Measurements from ENCODE around the gene IGSF9B. TPM values are rescaled to one million over a fixed set of nuclear protein-coding genes. Genes with fewer than 3 reads are reported as not detected.
A peak's percentile ranks its signal among the peaks of the same experiment; 100 is the strongest.

IGSF9B gene
- polyA plus RNA-seq, 4 donors = 4.2 to 6.4 (median 6.3) TPM

GRCh38 chr11:133940034-133940433 lies 16.7 kb downstream of the IGSF9B start:
- no peak for DNase-seq (ENCODE audit: low read depth in 4 of 4, low spot score in 3 of 4)

- DNase-seq (ENCODE audit: low read depth in 4 of 4, low spot score in 3 of 4) = no peak
Observed at GRCh38 chr11:133939558-133939957, 17.2 kb downstream of the IGSF9B start.

- DNase-seq (ENCODE audit: low read depth in 4 of 4, low spot score in 3 of 4) = no peak
Observed at GRCh38 chr11:133938166-133938565, 18.6 kb downstream of the IGSF9B start.

GRCh38 chr11:133937468-133937867 lies 19.3 kb downstream of the IGSF9B start:
- DNase-seq (ENCODE audit: low read depth in 4 of 4, low spot score in 3 of 4) = no peak

GRCh38 chr11:133937015-133937414 lies 19.8 kb downstream of the IGSF9B start:
- DNase-seq (ENCODE audit: low read depth in 4 of 4, low spot score in 3 of 4) = no peak

GRCh38 chr11:133936592-133936991 lies 20.2 kb downstream of the IGSF9B start:
- no peak for DNase-seq (ENCODE audit: low read depth in 4 of 4, low spot score in 3 of 4)

- DNase-seq (ENCODE audit: low read depth in 4 of 4, low spot score in 3 of 4) = no peak
Observed at GRCh38 chr11:133936136-133936535, 20.6 kb downstream of the IGSF9B start.

- DNase-seq (ENCODE audit: low read depth in 4 of 4, low spot score in 3 of 4) = no peak
Observed at GRCh38 chr11:133935551-133935910, 21.2 kb downstream of the IGSF9B start.

GRCh38 chr11:133934599-133935550 lies 21.9 kb downstream of the IGSF9B start:
- DNase-seq (ENCODE audit: low read depth in 4 of 4, low spot score in 3 of 4) = no peak

DNA sequence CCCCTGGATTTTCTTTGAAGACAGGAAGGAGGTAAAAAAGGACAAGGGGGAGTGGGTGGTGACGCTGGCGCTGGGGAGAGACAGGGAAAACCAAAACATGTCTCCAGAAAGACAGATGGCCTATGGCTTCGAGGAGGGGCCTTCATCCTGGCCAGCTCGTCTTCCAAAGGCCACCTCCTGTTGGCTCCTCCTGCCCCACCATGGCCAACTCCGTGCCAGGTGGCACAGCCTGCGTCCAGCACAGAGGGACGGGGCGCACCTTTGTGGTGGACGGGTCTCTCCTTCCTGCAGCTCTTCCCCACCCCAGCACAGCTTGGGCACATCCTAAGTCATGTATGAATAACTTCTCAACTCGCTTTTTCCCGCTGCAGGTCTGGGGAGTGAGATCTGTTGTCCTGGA lies 22.7 kb downstream of the IGSF9B start:
- DNase-seq (ENCODE audit: low read depth in 4 of 4, low spot score in 3 of 4) = no peak

- no peak for DNase-seq (ENCODE audit: low read depth in 4 of 4, low spot score in 3 of 4)
Observed at GRCh38 chr11:133931449-133932060, 25.2 kb downstream of the IGSF9B start.

- no peak for DNase-seq (ENCODE audit: low read depth in 4 of 4, low spot score in 3 of 4)
Observed at GRCh38 chr11:133930767-133931448, 25.9 kb downstream of the IGSF9B start.

- no peak for DNase-seq (ENCODE audit: low read depth in 4 of 4, low spot score in 3 of 4)
Observed at GRCh38 chr11:133930053-133930766, 26.6 kb downstream of the IGSF9B start.

GRCh38 chr11:133929401-133930052 lies 27.2 kb downstream of the IGSF9B start:
- no peak for DNase-seq (ENCODE audit: low read depth in 4 of 4, low spot score in 3 of 4)

GRCh38 chr11:133928628-133929059 lies 28.1 kb downstream of the IGSF9B start:
- DNase-seq (ENCODE audit: low read depth in 4 of 4, low spot score in 3 of 4) = no peak

DNA sequence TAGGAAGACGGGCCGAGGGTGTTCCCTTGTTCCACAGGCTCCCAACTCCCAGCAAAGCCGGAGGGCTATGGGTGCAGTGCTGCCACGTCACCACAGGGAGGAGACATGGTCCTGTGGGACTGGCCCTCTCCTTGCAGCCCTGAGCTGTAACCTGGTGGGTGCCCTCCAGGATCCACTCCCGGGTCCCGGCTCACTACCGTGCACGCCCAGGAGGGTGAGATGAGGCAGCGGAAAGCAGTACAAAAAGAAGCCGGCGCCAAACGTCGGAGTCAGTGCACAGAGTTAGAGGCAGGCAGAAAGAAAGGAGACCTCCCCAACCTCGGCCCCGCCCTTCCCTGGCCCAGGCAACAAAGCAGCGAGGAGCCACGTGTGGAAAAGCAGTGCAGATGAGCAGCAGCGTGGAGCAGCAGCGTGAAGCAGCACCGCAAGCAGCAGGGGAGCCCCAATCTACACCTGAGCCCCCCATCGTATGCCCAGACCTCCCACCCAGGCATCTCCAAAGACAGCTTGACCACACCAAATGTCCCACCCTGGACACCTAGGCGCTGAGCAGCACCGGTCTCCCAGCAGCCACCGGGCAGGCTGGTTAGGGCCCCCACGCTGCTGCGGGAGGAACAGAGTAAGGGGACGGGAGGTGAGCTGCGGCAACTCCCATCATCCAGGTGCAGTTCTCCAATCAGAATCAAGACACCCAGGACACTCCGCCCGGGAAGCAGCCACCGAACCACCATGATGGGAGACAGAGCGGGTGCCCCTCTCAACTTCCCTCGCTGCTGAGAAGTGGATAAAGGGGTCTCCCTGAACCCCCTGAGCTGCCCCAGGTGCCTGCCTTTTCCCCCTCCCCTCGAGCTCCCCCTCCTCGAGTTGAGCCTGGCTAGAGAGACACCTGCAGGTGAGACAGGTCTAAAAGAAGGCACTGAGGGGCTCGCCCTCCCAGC lies 28.8 kb downstream of the IGSF9B start:
- peak in 1 of 4 donors; percentile 38 for DNase-seq (ENCODE audit: low read depth in 4 of 4, low spot score in 3 of 4)

DNA sequence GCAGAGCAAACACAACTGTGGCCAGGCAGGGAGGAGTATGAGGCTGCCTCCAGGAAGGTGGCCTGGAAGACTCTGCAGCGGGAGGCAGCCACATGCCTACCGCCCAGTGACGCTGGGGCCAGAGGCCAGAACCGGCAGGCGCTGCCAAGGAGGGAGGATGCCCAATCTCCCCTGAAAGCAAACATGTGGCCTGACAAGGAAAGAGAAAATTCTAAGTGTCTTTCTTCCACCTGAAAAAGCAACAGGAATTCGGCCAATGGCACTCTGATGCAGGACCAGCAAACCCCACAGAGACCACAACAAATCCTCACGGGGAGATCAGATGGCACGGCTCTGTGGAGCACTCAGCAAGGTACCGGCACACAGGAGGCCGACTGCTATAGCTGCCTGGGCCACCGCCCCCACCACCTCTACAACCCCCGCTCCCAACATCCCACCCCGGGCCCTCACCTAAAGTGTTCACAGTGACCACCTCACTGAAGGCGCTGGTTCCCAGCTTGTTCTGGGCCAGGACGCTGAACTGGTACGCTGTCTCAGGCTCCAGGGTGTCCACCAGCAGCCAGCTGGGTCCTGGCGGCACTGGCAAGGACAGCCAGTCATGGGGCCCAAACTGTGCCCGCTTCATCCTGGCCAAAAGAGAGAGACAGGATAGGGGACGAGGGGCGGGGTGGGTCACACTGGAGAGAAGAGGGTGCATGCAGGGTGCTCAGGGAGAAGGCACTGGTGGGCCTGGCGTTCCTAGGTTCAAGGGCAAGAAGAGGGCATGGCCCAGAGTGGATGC lies 30.1 kb downstream of the IGSF9B start:
- DNase-seq (ENCODE audit: low read depth in 4 of 4, low spot score in 3 of 4) = no peak

- no peak for DNase-seq (ENCODE audit: low read depth in 4 of 4, low spot score in 3 of 4)
Observed at GRCh38 chr11:133925756-133926155, 31.0 kb downstream of the IGSF9B start.
